ENCODE measurements around the gene TMEM240. TPM values are rescaled to one million over a fixed set of nuclear protein-coding genes. Genes with fewer than 3 reads are reported as not detected.
"Not testable (repeated sequence)": the region's sequence is repeated elsewhere in the genome, so short reads cannot be mapped to it uniquely, and the experiment has no call there.

The TMEM240 gene
- total and polyA plus RNA-seq, 2 donors (not counting 1 experiment from before 2014, with no cell fraction given) = 0.28 to 1.8 TPM

- no peak overlapping the region for H3K27ac Mint-ChIP-seq
- H3K9me3 ChIP-seq (ENCODE audit: control extremely low read depth in 1 of 3, control insufficient read depth in 2 of 3, insufficient read depth in 1 of 3, low read length in 2 of 3) = peaks cover 1 to 15% (median 4%) of the 10 kb centered on the region in 3 donors
- ATAC-seq (ENCODE audit: low read depth) (no peak), DNase-seq (no peak)
- H3K27me3 Mint-ChIP-seq = no peaks in the 10 kb centered on the region
- intact Hi-C loops (cut with micrococcal nuclease) = no loop called here
- no peak overlapping the region for H3K9ac ChIP-seq (ENCODE audit: low read length)
- no peaks in the 10 kb centered on the region for H3K79me2 ChIP-seq (ENCODE audit: control insufficient read depth, insufficient read depth, low read length)
- peaks cover 4% of the 10 kb centered on the region for H3K9me3 Mint-ChIP-seq (ENCODE audit: insufficient read depth)
- H2AFZ ChIP-seq (ENCODE audit: insufficient read depth, low read depth, low read length, poor library complexity, severe bottlenecking) = no peak overlapping the region
- H3K4me1 ChIP-seq (ENCODE audit: control insufficient read depth in 2 of 2, insufficient read depth in 2 of 2, low read length in 2 of 2) = no peaks in the 10 kb centered on the region
- H3K4me2 ChIP-seq (replicated peaks; ENCODE audit: low read depth, low read length, poor library complexity, severe bottlenecking) = no peak overlapping the region
- POLR2A ChIA-PET = no interaction called here
- WGBS (ENCODE audit: insufficient coverage) = 95% methylated on average over 29 of the region's 31 CpGs
- no peak overlapping the region for H3K27ac ChIP-seq (ENCODE audit: low read length in 2 of 2)
- CTCF ChIA-PET = no interaction called here
- no peak overlapping the region for H3K4me3 ChIP-seq (ENCODE audit: control extremely low read depth in 1 of 5, extremely low read depth in 1 of 5, insufficient read depth in 1 of 5, low read depth in 2 of 5, low read length in 4 of 5)
- H3K4me1 Mint-ChIP-seq = no peaks in the 10 kb centered on the region
- no peaks in the 10 kb centered on the region for H3K27me3 ChIP-seq (replicated peaks in 1 of 4; ENCODE audit: control extremely low read depth in 1 of 4, control insufficient read depth in 3 of 4, insufficient read depth in 4 of 4, low read length in 3 of 4)
- no peak overlapping the region for H3K4me3 Mint-ChIP-seq
- TF ChIP-seq EZH2 (IDR thresholded peaks at IDR 0.05; ENCODE audit: borderline replicate concordance, insufficient read depth, low read depth, low read length, poor library complexity, severe bottlenecking) = no peak
- TF ChIP-seq, protein P1, sequence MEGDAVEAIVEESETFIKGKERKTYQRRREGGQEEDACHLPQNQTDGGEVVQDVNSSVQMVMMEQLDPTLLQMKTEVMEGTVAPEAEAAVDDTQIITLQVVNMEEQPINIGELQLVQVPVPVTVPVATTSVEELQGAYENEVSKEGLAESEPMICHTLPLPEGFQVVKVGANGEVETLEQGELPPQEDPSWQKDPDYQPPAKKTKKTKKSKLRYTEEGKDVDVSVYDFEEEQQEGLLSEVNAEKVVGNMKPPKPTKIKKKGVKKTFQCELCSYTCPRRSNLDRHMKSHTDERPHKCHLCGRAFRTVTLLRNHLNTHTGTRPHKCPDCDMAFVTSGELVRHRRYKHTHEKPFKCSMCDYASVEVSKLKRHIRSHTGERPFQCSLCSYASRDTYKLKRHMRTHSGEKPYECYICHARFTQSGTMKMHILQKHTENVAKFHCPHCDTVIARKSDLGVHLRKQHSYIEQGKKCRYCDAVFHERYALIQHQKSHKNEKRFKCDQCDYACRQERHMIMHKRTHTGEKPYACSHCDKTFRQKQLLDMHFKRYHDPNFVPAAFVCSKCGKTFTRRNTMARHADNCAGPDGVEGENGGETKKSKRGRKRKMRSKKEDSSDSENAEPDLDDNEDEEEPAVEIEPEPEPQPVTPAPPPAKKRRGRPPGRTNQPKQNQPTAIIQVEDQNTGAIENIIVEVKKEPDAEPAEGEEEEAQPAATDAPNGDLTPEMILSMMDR (IDR thresholded peaks at IDR 0.05) = no peak
- H3K36me3 ChIP-seq (replicated peaks in 1 of 2; ENCODE audit: control extremely low read depth in 1 of 2, control insufficient read depth in 1 of 2, extremely low read depth in 1 of 2, insufficient read depth in 2 of 2, low read length in 1 of 2) = peaks cover 0 to 7% of the 10 kb centered on the region in 2 experiments
- no peaks in the 10 kb centered on the region for H4K20me1 ChIP-seq (ENCODE audit: control insufficient read depth, insufficient read depth, low read length, poor library complexity, severe bottlenecking)
Measured at GRCh38 chr1:1527092-1527816, 13.2 kb downstream of the TMEM240 start.

DNA sequence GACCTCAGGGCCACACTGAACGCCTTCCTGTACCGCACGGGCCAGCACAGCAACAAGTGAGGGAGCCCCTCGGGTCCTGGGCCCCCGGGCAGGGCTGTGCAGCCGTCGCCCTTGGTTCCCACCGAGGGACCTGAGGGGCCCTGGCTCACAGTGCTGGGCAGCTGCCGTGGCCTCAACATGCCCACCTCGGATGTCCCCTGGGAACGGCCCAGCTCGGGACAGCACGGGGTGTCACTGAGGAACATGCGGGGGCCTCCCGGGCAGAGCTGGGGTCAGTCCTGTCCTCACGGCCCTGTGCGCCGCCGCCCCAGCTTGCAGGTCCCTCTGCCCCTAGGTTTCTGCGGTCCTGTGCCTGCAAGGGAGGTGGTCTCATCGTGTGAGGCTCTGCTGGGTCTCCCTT lies 13.9 kb downstream of the TMEM240 start:
- CTCF ChIA-PET, H3K27me3 Mint-ChIP-seq, POLR2A ChIA-PET: not testable (repeated sequence)

DNA sequence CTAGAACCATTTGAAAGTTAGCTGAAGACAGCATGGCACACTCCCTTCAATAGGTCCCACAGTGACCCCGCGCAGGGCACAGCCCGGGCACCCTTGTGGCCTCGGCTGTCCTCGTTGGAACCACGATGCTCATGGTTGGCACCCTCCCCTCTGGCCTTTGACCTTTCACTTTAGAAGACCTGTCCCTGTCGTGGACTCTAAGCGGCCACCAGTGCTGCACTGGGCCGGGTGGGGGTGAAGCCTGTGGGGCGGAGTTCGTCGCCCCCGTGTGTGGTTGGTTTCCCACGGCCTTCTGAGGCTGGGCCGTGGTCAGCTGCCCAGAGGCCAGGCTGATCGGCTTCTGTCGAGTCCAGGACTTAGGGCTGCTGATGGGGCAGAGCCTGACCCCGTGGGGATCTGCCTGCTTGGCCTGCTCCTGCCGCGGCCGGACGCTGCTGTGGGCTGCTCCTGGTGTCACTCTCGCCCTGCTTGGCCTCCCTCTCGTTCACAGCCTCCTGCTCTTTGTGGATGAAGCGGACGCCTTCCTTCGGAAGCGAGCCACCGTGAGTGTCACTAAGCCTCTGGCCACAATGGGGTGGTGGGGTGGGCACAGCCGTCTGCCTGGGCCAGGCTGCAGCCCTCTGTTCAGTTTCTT lies 15.6 kb downstream of the TMEM240 start:
- H3K27ac Mint-ChIP-seq; H3K9ac ChIP-seq (ENCODE audit: low read length); CTCF ChIA-PET: not testable (repeated sequence)

More for the DNA sequence above, 13.9 kb downstream of the TMEM240 start:
- H4K20me1 ChIP-seq (ENCODE audit: control insufficient read depth, insufficient read depth, low read length, poor library complexity, severe bottlenecking); H3K4me1 ChIP-seq (ENCODE audit: control insufficient read depth in 2 of 2, insufficient read depth in 2 of 2, low read length in 2 of 2); H3K4me2 ChIP-seq (replicated peaks; ENCODE audit: low read depth, low read length, poor library complexity, severe bottlenecking); H3K9me3 Mint-ChIP-seq (ENCODE audit: insufficient read depth); H3K27ac ChIP-seq (ENCODE audit: low read length in 2 of 2); ATAC-seq (ENCODE audit: low read depth); H3K4me3 Mint-ChIP-seq; H3K79me2 ChIP-seq (ENCODE audit: control insufficient read depth, insufficient read depth, low read length); H3K4me3 ChIP-seq (ENCODE audit: control extremely low read depth in 1 of 5, extremely low read depth in 1 of 5, insufficient read depth in 1 of 5, low read depth in 2 of 5, low read length in 4 of 5); H2AFZ ChIP-seq (ENCODE audit: insufficient read depth, low read depth, low read length, poor library complexity, severe bottlenecking); intact Hi-C loops (cut with micrococcal nuclease); H3K27me3 ChIP-seq (replicated peaks in 1 of 4; ENCODE audit: control extremely low read depth in 1 of 4, control insufficient read depth in 3 of 4, insufficient read depth in 4 of 4, low read length in 3 of 4); H3K9ac ChIP-seq (ENCODE audit: low read length); DNase-seq; H3K27ac Mint-ChIP-seq; H3K4me1 Mint-ChIP-seq; H3K36me3 ChIP-seq (replicated peaks in 1 of 2; ENCODE audit: control extremely low read depth in 1 of 2, control insufficient read depth in 1 of 2, extremely low read depth in 1 of 2, insufficient read depth in 2 of 2, low read length in 1 of 2): not testable (repeated sequence)
- WGBS (ENCODE audit: insufficient coverage) = 98% methylated on average over 9 of the region's 21 CpGs
- H3K9me3 ChIP-seq (ENCODE audit: control extremely low read depth in 1 of 3, control insufficient read depth in 2 of 3, insufficient read depth in 1 of 3, low read length in 2 of 3) = peaks cover 0 to 11% (median 0%) of the 10 kb centered on the region in 3 donors

More for the DNA sequence above, 15.6 kb downstream of the TMEM240 start:
- H3K27ac ChIP-seq (ENCODE audit: low read length in 2 of 2); H2AFZ ChIP-seq (ENCODE audit: insufficient read depth, low read depth, low read length, poor library complexity, severe bottlenecking); H3K4me1 Mint-ChIP-seq; H3K4me1 ChIP-seq (ENCODE audit: control insufficient read depth in 2 of 2, insufficient read depth in 2 of 2, low read length in 2 of 2); H3K4me2 ChIP-seq (replicated peaks; ENCODE audit: low read depth, low read length, poor library complexity, severe bottlenecking); H3K9me3 ChIP-seq (ENCODE audit: control extremely low read depth in 1 of 3, control insufficient read depth in 2 of 3, insufficient read depth in 1 of 3, low read length in 2 of 3); intact Hi-C loops (cut with micrococcal nuclease); H3K4me3 ChIP-seq (ENCODE audit: control extremely low read depth in 1 of 5, extremely low read depth in 1 of 5, insufficient read depth in 1 of 5, low read depth in 2 of 5, low read length in 4 of 5); H3K27me3 ChIP-seq (replicated peaks in 1 of 4; ENCODE audit: control extremely low read depth in 1 of 4, control insufficient read depth in 3 of 4, insufficient read depth in 4 of 4, low read length in 3 of 4); H3K4me3 Mint-ChIP-seq; DNase-seq; ATAC-seq (ENCODE audit: low read depth); H3K9me3 Mint-ChIP-seq (ENCODE audit: insufficient read depth); H3K27me3 Mint-ChIP-seq; H4K20me1 ChIP-seq (ENCODE audit: control insufficient read depth, insufficient read depth, low read length, poor library complexity, severe bottlenecking); H3K79me2 ChIP-seq (ENCODE audit: control insufficient read depth, insufficient read depth, low read length): not testable (repeated sequence)
- whole genome bisulfite sequencing (ENCODE audit: insufficient coverage) = 99% methylated on average over 30 of the region's 30 CpGs
- peaks cover 0 to 10% of the 10 kb centered on the region in 2 experiments for H3K36me3 ChIP-seq (replicated peaks in 1 of 2; ENCODE audit: control extremely low read depth in 1 of 2, control insufficient read depth in 1 of 2, extremely low read depth in 1 of 2, insufficient read depth in 2 of 2, low read length in 1 of 2)
- POLR2A ChIA-PET = interaction anchor here (0.6 kb wide), 1 partner anchor 26 kb away, joined by 6 read pairs; no protein-coding TSS in a partner anchor
